Muscle layer of duodenum (tissue), 2 donors: ENCODE data around the gene BCL2L11.

Experiments used
- H3K27ac ChIP-seq: one replicate; pipeline ENCODE4 v1.7.0; 2013; ENCODE audit warnings: mild to moderate bottlenecking, low read length
- H3K27me3 ChIP-seq: one replicate; pipeline ENCODE4 v1.7.0; 2013; ENCODE audit warnings: low read depth, mild to moderate bottlenecking, control low read depth, low read length
- H3K36me3 ChIP-seq, 2 donors: one replicate each; pipeline ENCODE4 v1.7.0; 2013; ENCODE audit warnings: low read length in 2 of 2, control low read depth in 1 of 2, mild to moderate bottlenecking in 1 of 2; ENCODE audit not compliant: insufficient read depth in 2 of 2, control insufficient read depth in 1 of 2
- H3K4me1 ChIP-seq, 2 donors: one replicate each; pipeline ENCODE4 v1.7.0; 2013; ENCODE audit warnings: low read length in 2 of 2, mild to moderate bottlenecking in 2 of 2, control low read depth in 1 of 2, moderate library complexity in 1 of 2; ENCODE audit not compliant: insufficient read depth in 2 of 2, control insufficient read depth in 1 of 2
- H3K4me3 ChIP-seq, 2 donors: one replicate each; pipeline ENCODE4 v1.7.0; 2013; ENCODE audit warnings: low read length in 2 of 2, low read depth in 1 of 2, mild to moderate bottlenecking in 1 of 2
- H3K9me3 ChIP-seq, 2 donors: one replicate each; pipeline ENCODE4 v1.7.0; 2013; ENCODE audit warnings: low read length in 2 of 2, control low read depth in 1 of 2, mild to moderate bottlenecking in 1 of 2; ENCODE audit not compliant: control insufficient read depth in 1 of 2
- donor health status: healthy.

Gene BCL2L11

DNA sequence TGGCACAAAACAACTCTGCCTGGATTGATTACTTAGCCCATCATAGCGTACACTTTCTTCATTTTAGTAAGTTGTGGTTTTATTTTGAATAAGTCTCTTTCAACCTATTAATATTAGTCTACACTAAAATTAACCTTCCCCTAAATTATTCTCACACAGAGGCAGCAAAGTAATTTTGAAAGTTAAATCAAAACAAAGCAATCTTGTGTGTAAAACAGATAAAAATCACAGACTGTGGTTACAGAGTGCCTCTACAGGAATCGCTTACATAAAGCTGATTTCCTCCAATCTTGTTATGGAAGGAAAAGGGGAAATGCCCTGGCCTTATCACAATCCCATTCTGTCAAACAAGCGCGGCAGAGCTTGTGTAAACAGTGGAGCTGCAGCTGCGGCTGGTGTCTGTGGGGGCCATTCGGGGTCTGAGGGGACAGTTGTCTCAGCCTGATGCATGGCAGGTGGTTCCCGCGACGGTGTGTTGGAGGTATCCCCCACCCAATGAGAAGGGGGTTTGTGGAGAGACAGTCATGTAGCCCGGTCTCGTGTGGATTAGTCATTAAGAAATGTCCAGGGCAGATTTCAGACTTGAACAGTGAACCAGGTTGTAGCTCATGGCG, 42.1 kb downstream of the BCL2L11 start:
- Histone ChIP-seq H3K4me1 (peaks cover 3 to 13% of the 10 kb centered on the region in 2 donors), H3K27me3 (no peaks in the 10 kb centered on the region), H3K9me3 (no peaks in the 10 kb centered on the region), H3K4me3 (no peak overlapping the region), H3K36me3 (peaks cover 0 to 17% of the 10 kb centered on the region in 2 donors), H3K27ac (no peak overlapping the region)

DNA sequence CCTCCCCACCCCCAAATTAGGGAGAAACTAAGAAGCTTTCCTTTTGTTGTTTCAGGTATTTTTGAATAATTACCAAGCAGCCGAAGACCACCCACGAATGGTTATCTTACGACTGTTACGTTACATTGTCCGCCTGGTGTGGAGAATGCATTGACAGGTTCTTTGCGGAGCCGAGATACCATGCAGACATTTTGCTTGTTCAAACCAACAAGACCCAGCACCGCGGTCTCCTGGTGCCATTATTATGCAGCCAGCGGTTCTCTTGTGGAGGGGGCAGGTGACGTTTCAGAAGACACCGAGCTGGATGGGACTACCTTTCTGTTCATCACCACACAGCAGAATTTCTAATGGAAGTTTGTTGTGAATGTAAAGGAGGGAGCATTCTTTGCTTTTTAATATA, 43.4 kb downstream of the BCL2L11 start:
- Histone ChIP-seq H3K27ac (no peak overlapping the region), H3K4me3 (no peak overlapping the region), H3K4me1 (peaks cover 3 to 18% of the 10 kb centered on the region in 2 donors), H3K36me3 (peaks cover 0 to 17% of the 10 kb centered on the region in 2 donors), H3K9me3 (no peaks in the 10 kb centered on the region), H3K27me3 (no peaks in the 10 kb centered on the region)

DNA sequence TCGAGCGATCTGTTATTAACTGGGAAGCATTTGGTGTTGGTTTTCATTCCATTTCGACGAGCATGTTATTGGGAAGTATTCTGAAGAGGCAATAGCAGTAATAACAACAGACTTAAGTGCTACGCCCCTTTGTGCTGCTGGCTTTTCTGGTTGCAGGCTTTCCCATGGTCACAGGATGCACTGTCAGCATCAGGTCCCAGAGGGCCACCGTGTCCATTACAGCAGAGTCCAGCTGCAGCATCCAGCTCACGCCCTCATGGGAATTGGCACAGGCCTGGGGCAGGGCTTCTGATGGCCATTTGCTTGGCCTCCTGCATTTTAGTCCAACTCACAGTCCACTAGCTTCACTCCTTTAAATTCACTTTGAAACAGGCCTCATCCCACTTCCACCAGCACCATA, 44.4 kb downstream of the BCL2L11 start:
- Histone ChIP-seq H3K9me3 (no peaks in the 10 kb centered on the region), H3K27ac (no peak overlapping the region), H3K36me3 (peaks cover 0 to 17% of the 10 kb centered on the region in 2 donors), H3K27me3 (no peaks in the 10 kb centered on the region), H3K4me1 (peaks cover 3 to 18% of the 10 kb centered on the region in 2 donors), H3K4me3 (no peak overlapping the region)

DNA sequence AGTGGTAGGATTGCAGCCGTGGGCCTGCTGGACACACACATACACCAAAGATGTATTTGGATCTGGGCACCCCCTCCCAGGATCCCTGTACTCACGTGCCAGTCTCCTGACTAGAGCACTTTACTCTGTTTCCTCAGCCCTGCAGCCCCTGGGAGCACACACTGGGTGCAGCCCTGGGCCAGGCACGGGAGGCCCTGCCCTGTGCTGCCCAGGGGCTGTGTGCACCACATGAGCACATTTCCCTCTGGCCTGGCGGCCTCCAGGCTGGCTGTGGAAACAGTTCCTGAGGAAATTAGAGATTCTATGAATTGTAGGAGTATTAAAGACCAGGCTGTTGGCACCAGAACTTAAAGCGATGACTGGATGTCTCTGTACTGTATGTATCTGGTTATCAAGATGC, 45.4 kb downstream of the BCL2L11 start:
- Histone ChIP-seq H3K36me3 (peaks cover 0 to 17% of the 10 kb centered on the region in 2 donors), H3K4me3 (no peak overlapping the region), H3K27me3 (no peaks in the 10 kb centered on the region), H3K27ac (no peak overlapping the region), H3K4me1 (peaks cover 3 to 18% of the 10 kb centered on the region in 2 donors), H3K9me3 (no peaks in the 10 kb centered on the region)

DNA sequence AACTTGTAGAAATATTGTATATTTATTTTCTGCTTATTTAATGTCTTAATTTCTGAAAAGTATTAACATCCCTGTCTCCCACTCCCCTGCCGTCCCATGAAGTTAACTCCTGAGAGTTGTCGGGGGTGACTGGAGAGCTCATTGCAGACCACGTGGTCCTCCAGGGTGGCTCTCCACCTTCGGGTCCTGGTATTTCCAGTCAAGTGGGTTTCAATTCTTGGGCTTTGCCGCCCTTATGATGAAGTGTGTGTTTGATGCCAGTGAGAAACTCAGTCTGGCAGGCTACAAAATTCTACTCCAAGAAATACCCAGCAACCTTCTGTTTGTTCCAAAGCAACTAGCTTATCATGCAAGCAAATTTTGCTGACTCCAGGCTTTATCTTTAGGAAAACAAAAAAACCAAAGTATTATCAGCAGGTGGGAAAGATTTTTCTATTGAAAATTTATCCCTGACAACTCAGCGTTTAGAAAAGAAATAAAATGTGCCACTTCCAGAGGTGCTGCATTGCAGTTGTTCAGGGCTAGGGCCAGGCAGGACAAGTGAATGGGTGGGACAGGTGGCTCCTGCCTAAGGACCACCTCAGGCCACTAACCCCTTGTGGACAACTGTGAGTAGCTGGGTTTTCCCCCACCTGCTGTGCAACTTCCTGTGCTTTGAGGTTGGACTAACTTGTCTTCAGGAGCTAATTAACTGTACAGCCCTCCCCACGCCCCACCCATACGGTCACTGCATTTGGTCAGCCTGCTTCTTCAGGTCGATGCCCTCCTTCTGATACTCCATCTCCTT, 46.6 kb downstream of the BCL2L11 start:
- Histone ChIP-seq H3K9me3 (no peaks in the 10 kb centered on the region), H3K27me3 (no peaks in the 10 kb centered on the region), H3K4me1 (peaks cover 3 to 13% of the 10 kb centered on the region in 2 donors), H3K4me3 (no peak overlapping the region), H3K27ac (no peak overlapping the region), H3K36me3 (peaks cover 0 to 17% of the 10 kb centered on the region in 2 donors)

DNA sequence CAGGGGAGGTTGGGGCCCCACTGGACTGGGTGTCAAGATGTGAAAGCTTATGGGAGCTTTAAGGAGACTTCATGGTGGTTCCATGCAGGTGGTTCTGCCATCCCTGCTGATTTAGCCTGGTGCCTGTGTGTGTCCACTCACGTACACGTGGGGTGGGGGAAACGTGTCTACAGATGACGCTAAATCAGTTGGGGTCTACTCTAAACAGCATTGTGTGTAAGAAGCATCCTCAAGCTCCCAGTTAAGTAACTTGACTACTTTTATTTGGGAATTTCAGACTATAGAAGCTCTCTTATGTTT, 47.1 kb downstream of the BCL2L11 start:
- Histone ChIP-seq H3K27ac (no peak overlapping the region), H3K4me3 (no peak overlapping the region), H3K4me1 (peaks cover 0 to 13% of the 10 kb centered on the region in 2 donors), H3K27me3 (no peaks in the 10 kb centered on the region), H3K9me3 (no peaks in the 10 kb centered on the region), H3K36me3 (peaks cover 0 to 17% of the 10 kb centered on the region in 2 donors)

DNA sequence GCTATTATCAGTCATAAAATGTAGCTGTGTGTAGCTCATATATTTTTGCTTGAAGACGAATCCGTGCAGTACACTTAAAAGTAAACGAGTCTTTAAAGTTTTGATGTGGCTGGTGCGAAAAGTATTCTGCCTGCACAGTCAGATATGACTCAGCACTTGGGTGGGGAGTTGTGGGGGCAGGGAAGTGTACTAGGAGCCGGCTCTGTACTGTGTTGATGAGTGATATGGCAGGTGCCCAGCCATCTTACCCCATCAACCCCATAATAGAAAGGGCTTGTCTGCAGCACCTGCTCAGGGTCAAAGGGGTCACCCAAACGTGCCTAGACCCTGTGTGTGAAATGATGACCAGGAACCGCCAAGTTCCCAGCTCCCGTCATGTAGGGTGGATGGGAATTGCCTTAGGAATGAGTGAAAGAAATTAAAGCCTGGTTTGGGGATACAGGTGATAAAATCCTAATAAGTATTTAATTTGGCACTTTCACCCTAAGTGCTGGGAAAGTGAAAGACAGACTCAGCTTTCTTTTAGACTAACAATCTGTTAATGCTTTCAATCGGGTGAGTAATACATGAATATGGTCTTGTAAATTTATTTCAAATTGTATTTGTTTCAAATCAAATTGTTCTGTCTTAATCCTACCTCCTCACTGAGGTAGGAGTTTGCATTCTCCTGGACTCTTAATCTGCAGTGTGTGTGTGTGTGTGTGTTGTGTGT, 48.0 kb downstream of the BCL2L11 start:
- Histone ChIP-seq H3K4me1 (peaks cover 0 to 10% of the 10 kb centered on the region in 2 donors), H3K9me3 (no peaks in the 10 kb centered on the region), H3K27me3 (no peaks in the 10 kb centered on the region), H3K4me3 (no peak overlapping the region), H3K36me3 (peaks cover 0 to 17% of the 10 kb centered on the region in 2 donors), H3K27ac (no peak overlapping the region)

DNA sequence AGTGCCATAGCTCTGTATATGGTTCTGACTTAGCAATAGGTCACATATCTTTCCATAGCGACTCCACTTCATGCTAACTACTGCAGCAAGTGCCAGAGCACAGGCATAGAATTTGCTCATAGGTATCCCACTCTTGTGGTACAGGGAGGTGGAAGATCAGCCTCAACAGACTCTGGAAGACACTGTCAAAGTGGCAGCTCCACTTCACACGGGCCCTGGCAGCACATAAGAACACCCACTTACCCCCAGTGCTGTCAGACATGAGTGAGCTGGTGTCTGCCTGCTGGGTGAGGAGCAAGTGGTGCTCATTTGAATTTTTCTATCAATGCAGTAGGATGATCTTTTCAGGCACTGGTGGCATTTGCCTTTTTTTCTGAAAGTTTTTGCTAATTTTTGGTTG, 48.6 kb downstream of the BCL2L11 start:
- H3K9me3 ChIP-seq: no peaks in the 10 kb centered on the region
- peaks cover 0 to 17% of the 10 kb centered on the region in 2 donors for H3K36me3 ChIP-seq
- H3K27ac ChIP-seq: no peak overlapping the region
- no peaks in the 10 kb centered on the region for H3K27me3 ChIP-seq
- H3K4me1 ChIP-seq: peaks cover 0 to 10% of the 10 kb centered on the region in 2 donors
- H3K4me3 ChIP-seq: no peak overlapping the region

DNA sequence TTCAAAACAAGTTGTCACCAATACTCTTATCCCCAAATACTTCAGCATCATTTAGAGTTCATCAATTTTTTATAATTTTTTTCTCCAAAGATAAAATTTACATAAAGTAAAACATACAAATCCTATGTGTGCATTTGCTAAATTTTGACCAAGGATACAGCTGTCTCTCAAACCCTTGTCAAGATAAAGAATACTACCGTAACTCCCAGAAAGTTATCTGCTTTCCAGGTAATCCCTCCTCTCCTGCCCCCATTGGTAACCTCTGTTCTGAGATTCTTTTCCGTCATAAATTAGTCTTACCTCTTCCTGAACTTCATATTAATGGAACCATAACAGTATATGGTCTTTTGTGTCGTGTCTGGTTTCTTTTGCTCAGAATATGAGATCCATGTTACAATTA, 49.2 kb downstream of the BCL2L11 start:
- Histone ChIP-seq H3K4me1 (peaks cover 0 to 9% of the 10 kb centered on the region in 2 donors), H3K27me3 (no peaks in the 10 kb centered on the region), H3K36me3 (peaks cover 0 to 17% of the 10 kb centered on the region in 2 donors), H3K4me3 (no peak overlapping the region), H3K27ac (no peak overlapping the region), H3K9me3 (no peaks in the 10 kb centered on the region)

DNA sequence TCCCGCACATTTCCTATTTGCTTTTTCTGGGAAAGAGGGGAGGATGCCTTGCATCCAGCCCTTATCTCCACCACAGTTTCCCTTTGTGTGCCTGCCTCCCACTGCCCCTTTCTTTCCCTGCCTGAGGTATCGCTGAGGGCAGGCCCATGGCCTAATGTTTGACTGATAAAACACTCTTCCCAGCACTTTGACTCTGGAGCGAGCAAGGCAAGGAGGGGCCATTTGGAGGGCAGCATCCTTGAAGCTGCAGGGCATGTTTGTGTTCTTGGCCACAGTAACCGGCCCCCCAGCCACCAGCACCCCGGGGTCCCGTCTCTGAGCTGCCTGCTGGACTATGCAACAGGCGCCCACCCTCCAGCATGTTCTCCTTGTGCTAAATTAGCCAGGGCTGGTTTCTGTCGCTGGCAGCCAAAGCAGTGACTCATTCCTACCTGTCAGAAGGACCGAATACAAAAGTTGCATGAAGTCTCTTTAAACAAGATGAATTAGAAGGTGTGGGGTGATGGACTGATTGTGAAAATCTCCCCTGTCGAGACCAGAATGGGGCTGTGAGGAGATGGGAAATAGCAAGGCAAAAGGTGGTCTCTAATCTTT, 50.7 kb downstream of the BCL2L11 start:
- H3K27me3 ChIP-seq: no peaks in the 10 kb centered on the region
- peaks cover 0 to 6% of the 10 kb centered on the region in 2 donors for H3K36me3 ChIP-seq
- H3K4me3 ChIP-seq: no peak overlapping the region
- H3K27ac ChIP-seq: no peak overlapping the region
- no peaks in the 10 kb centered on the region for H3K9me3 ChIP-seq
- peaks cover 0 to 4% of the 10 kb centered on the region in 2 donors for H3K4me1 ChIP-seq

DNA sequence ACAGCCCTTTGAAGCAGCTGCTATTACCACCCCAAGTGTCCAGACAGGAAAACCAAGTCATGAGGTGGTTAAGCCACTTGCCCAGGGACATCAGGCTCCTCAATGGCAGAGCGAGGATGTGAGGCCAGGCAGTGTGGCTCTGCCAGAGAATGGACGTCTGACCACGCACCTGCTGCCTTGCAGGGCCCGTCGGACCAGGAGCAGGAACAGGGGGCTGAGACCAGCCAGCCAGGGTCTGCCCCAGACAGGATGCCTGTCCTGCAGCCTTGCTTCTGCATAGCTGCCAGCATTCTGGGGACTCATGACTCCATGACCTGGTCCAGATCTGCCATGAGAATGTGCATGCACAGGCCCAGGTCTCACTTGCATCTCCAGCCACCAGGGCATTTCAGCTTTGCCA, 52.0 kb downstream of the BCL2L11 start:
- Histone ChIP-seq H3K27me3 (no peaks in the 10 kb centered on the region), H3K4me3 (no peak overlapping the region), H3K4me1 (peaks cover 0 to 4% of the 10 kb centered on the region in 2 donors), H3K27ac (no peak overlapping the region), H3K36me3 (no peaks in the 10 kb centered on the region), H3K9me3 (no peaks in the 10 kb centered on the region)
